A673 (cell line): ENCODE results near the gene TNFRSF25.

ENCODE experiments used
- EZH2 ChIP-seq: fragments of 200-600 bp; sonication (generic); IDR thresholded peaks from 2 replicates; pipeline ENCODE4 v1.6.1; 2017; ENCODE audit warnings: borderline replicate concordance, low read depth, mild to moderate bottlenecking, mixed read lengths, antibody characterized with exemption, low read length; ENCODE audit not compliant: poor library complexity, severe bottlenecking
- TF ChIP-seq, protein P1 (sequence below): fragments of 300-800, 200-600 bp; sonication (generic); conservative IDR thresholded peaks from 2 replicates; pipeline ENCODE4 v1.5.1; 2017; ENCODE audit warnings: low read depth, mild to moderate bottlenecking, antibody characterized with exemption, low read length, moderate library complexity, mixed read lengths

GRCh38 chr1:6484826-6485167, 18.8 kb upstream of the TNFRSF25 start:
- no peak for TF ChIP-seq EZH2
- TF ChIP-seq, protein P1, sequence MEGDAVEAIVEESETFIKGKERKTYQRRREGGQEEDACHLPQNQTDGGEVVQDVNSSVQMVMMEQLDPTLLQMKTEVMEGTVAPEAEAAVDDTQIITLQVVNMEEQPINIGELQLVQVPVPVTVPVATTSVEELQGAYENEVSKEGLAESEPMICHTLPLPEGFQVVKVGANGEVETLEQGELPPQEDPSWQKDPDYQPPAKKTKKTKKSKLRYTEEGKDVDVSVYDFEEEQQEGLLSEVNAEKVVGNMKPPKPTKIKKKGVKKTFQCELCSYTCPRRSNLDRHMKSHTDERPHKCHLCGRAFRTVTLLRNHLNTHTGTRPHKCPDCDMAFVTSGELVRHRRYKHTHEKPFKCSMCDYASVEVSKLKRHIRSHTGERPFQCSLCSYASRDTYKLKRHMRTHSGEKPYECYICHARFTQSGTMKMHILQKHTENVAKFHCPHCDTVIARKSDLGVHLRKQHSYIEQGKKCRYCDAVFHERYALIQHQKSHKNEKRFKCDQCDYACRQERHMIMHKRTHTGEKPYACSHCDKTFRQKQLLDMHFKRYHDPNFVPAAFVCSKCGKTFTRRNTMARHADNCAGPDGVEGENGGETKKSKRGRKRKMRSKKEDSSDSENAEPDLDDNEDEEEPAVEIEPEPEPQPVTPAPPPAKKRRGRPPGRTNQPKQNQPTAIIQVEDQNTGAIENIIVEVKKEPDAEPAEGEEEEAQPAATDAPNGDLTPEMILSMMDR = no peak
